SIG-M5 treated with dmso at 0.1 percent for 504 hours (cell line): ENCODE data around the gene JMJD1C.

ENCODE experiments used
- DNase-seq: peaks from one replicate; lab custom pipeline; 2025; ENCODE audit not compliant: unreplicated experiment; lab: John Stamatoyannopoulos, UW

JMJD1C gene

GRCh38 chr10:63264617-63265221 lies 201.1 kb downstream of the JMJD1C start:
- no peak for DNase-seq

- no peak for DNase-seq
These were observed 203.2 kb downstream of the JMJD1C start for GRCh38 chr10:63262430-63263073.

GRCh38 chr10:63261496-63261895 lies 204.3 kb downstream of the JMJD1C start:
- DNase-seq, result no peak

- DNase-seq, result peak; percentile 83
These were observed 204.9 kb downstream of the JMJD1C start for GRCh38 chr10:63260860-63261251.

- no peak for DNase-seq
These were observed 205.5 kb downstream of the JMJD1C start for GRCh38 chr10:63260103-63260859.

GRCh38 chr10:63258920-63259678 lies 206.7 kb downstream of the JMJD1C start:
- DNase-seq, result no peak

GRCh38 chr10:63257778-63258177 lies 208.0 kb downstream of the JMJD1C start:
- no peak for DNase-seq

- DNase-seq, result peak; percentile 90
These were observed 209.6 kb downstream of the JMJD1C start for GRCh38 chr10:63256009-63256773.

- DNase-seq, result no peak
These were observed 210.5 kb downstream of the JMJD1C start for GRCh38 chr10:63255316-63255715.

GRCh38 chr10:63253040-63253439 lies 212.7 kb downstream of the JMJD1C start:
- DNase-seq, result no peak

GRCh38 chr10:63252095-63252762 lies 213.5 kb downstream of the JMJD1C start:
- no peak for DNase-seq

GRCh38 chr10:63250032-63250431 lies 215.7 kb downstream of the JMJD1C start:
- DNase-seq, result no peak

- no peak for DNase-seq
These were observed 218.0 kb downstream of the JMJD1C start for GRCh38 chr10:63247771-63248170.

- no peak for DNase-seq
These were observed 219.4 kb downstream of the JMJD1C start for GRCh38 chr10:63246356-63246755.

GRCh38 chr10:63241841-63242281 lies 223.9 kb downstream of the JMJD1C start:
- DNase-seq, result peak; percentile 21

- no peak for DNase-seq
These were observed 225.0 kb downstream of the JMJD1C start for GRCh38 chr10:63240807-63241206.

- DNase-seq, result no peak
These were observed 227.3 kb downstream of the JMJD1C start for GRCh38 chr10:63238501-63238900.

GRCh38 chr10:63237396-63237795 lies 228.4 kb downstream of the JMJD1C start:
- DNase-seq, result no peak

GRCh38 chr10:63236113-63236935 lies 229.5 kb downstream of the JMJD1C start:
- peak; percentile 89 for DNase-seq
